Thyroid gland (tissue), 4 donors: Measurements from ENCODE around the gene SRSF1. TPM values are rescaled to one million over a fixed set of nuclear protein-coding genes. Genes with fewer than 3 reads are reported as not detected.

ENCODE experiments used
- DNase-seq, 2 donors: peaks; one replicate each; pipeline ENCODE4 v3.0.0-alpha.2; 2019
- H3K27ac ChIP-seq, 3 donors: fragments of 200-600 bp; sonication (generic); 1 replicate in 2 of 3; 2 replicates in 1 of 3; pipeline ENCODE4 v1.5.1; 2016 to 2019; ENCODE audit warnings: mild to moderate bottlenecking in 1 of 3, moderate library complexity in 1 of 3
- H3K27me3 ChIP-seq: fragments of 200-600 bp; sonication (generic); one replicate; pipeline ENCODE4 v1.5.1; 2019
- H3K36me3 ChIP-seq, 2 donors: fragments of 200-600 bp; sonication (generic); one replicate each; pipeline ENCODE4 v1.5.1; 2016 to 2019
- H3K4me1 ChIP-seq, 2 donors: fragments of 200-600 bp; sonication (generic); one replicate each; pipeline ENCODE4 v1.5.1; 2017 to 2019
- H3K4me3 ChIP-seq, 3 donors: fragments of 200-600 bp; sonication (generic); replicated peaks in 1 of 3; 1 replicate in 2 of 3; 2 replicates in 1 of 3; pipeline ENCODE4 v1.5.1; 2016; ENCODE audit warnings: mild to moderate bottlenecking in 1 of 3
- H3K9me3 ChIP-seq: fragments of 200-600 bp; sonication (generic); one replicate; pipeline ENCODE4 v1.5.1; 2017
- CTCF ChIP-seq, 6 experiments: fragments of 200-600 bp in 3 of 6; fragments of 450-650 bp in 3 of 6; sonication (generic) in 3 of 6; IDR thresholded peaks; one replicate each; pipeline ENCODE4 v1.5.1; 2016 to 2019; ENCODE audit warnings: antibody characterized with exemption in 6 of 6, mild to moderate bottlenecking in 2 of 6, inconsistent platforms in 1 of 6, moderate library complexity in 1 of 6
- POLR2A ChIP-seq, 2 donors: fragments of 450-650 bp; IDR thresholded peaks; one replicate each; pipeline ENCODE4 v1.6.1; 2017; ENCODE audit warnings: antibody characterized with exemption in 2 of 2, mild to moderate bottlenecking in 2 of 2, moderate library complexity in 1 of 2
- WGBS, 2 donors: methylation state at CpG; one replicate each; pipeline ENCODE4 v1.1.5; 2017; 5-methylcytosine and 5-hydroxymethylcytosine counted together
- intact Hi-C: fragments of 100-400 bp; cut with DNase I; formaldehyde crosslinking; loops from one replicate; pipeline ENCODE4 v1.15.1; 2023
- total RNA-seq, 4 donors: library from RNA; depleted of rRNA; stranded (reverse); fragments of >200 nt; gene quantifications; one replicate each; pipeline ENCODE4 v1.2.3, GENCODE V29; 2016

Gene SRSF1
- total RNA-seq, 4 donors from 2014 or later, result 181 to 266 (median 214) TPM

- DNase-seq, result no peak
- no peaks in the 10 kb centered on the region for H3K36me3 ChIP-seq
- 54 to 70% methylated on average over 2 of the region's 2 CpGs for WGBS, 2 donors
- no peaks in the 10 kb centered on the region for H3K9me3 ChIP-seq
- intact Hi-C loops, result loop anchor here (5.0 kb wide), 1 partner anchor 102 kb away; no protein-coding TSS in a partner anchor
- no peak for TF ChIP-seq POLR2A (IDR thresholded peaks at IDR 0.05)
- no peak for TF ChIP-seq CTCF (IDR thresholded peaks at IDR 0.05)
- H3K27me3 ChIP-seq, result no peaks in the 10 kb centered on the region
- H3K4me3 ChIP-seq, result no peak overlapping the region
- no peak overlapping the region for H3K27ac ChIP-seq
- H3K4me1 ChIP-seq, result peaks cover 0 to 16% of the 10 kb centered on the region in 2 donors
Observed at GRCh38 chr17:57994436-57994835, 12.6 kb downstream of the SRSF1 start.

GRCh38 chr17:57993471-57994365 is 13.3 kb downstream of the SRSF1 start:
- 35 to 42% methylated on average over 3 of the region's 3 CpGs for whole genome bisulfite sequencing, 2 donors
- no peaks in the 10 kb centered on the region for H3K36me3 ChIP-seq
- no peaks in the 10 kb centered on the region for H3K27me3 ChIP-seq
- H3K4me3 ChIP-seq, result no peak overlapping the region
- H3K4me1 ChIP-seq, result peaks cover 0 to 16% of the 10 kb centered on the region in 2 donors
- DNase-seq, result peak in 1 of 2 donors; percentile 29
- H3K27ac ChIP-seq, result no peak overlapping the region
- H3K9me3 ChIP-seq, result no peaks in the 10 kb centered on the region
- TF ChIP-seq POLR2A (IDR thresholded peaks at IDR 0.05), result no peak
- no peak for TF ChIP-seq CTCF (IDR thresholded peaks at IDR 0.05)
- intact Hi-C loops, result loop anchor here (5.0 kb wide), 1 partner anchor 101 kb away; no protein-coding TSS in a partner anchor

- TF ChIP-seq POLR2A (IDR thresholded peaks at IDR 0.05) (no peak), CTCF (IDR thresholded peaks at IDR 0.05) (no peak)
- Histone ChIP-seq H3K27me3 (no peaks in the 10 kb centered on the region), H3K9me3 (no peaks in the 10 kb centered on the region), H3K4me3 (no peak overlapping the region), H3K27ac (no peak overlapping the region), H3K4me1 (peaks cover under 1 to 16% of the 10 kb centered on the region in 2 donors), H3K36me3 (no peaks in the 10 kb centered on the region)
- intact Hi-C loops, result loop anchor here (5.0 kb wide), 1 partner anchor 99 kb away; no protein-coding TSS in a partner anchor
- DNase-seq, result no peak
Observed at GRCh38 chr17:57991537-57991936, 15.5 kb downstream of the SRSF1 start.

- WGBS, 2 donors, result 73 to 85% methylated on average over 2 of the region's 2 CpGs
- no peaks in the 10 kb centered on the region for H3K36me3 ChIP-seq
- no peaks in the 10 kb centered on the region for H3K9me3 ChIP-seq
- no peaks in the 10 kb centered on the region for H3K27me3 ChIP-seq
- no peak overlapping the region for H3K4me3 ChIP-seq
- DNase-seq, result no peak
- no peak for TF ChIP-seq POLR2A (IDR thresholded peaks at IDR 0.05)
- no peak for TF ChIP-seq CTCF (IDR thresholded peaks at IDR 0.05)
- intact Hi-C loops, result loop anchor here (5.0 kb wide), 1 partner anchor 98 kb away; no protein-coding TSS in a partner anchor
- peaks cover 15 to 28% of the 10 kb centered on the region in 2 donors for H3K4me1 ChIP-seq
- H3K27ac ChIP-seq, result no peak overlapping the region
Observed at GRCh38 chr17:57990037-57990436, 17.0 kb downstream of the SRSF1 start.
